Rectal smooth muscle tissue (tissue), 1 donor: ENCODE measurements around the gene PGK2.

Source experiments
- H3K27ac ChIP-seq: one replicate; pipeline ENCODE4 v1.7.0; 2013; ENCODE audit warnings: low read depth, low read length, inconsistent platforms
- H3K27me3 ChIP-seq: one replicate; pipeline ENCODE4 v1.7.0; 2013; ENCODE audit warnings: low read length; ENCODE audit not compliant: control insufficient read depth, insufficient read depth
- H3K36me3 ChIP-seq: one replicate; pipeline ENCODE4 v1.7.0; 2013; ENCODE audit warnings: low read length; ENCODE audit not compliant: control insufficient read depth, insufficient read depth
- H3K4me1 ChIP-seq: one replicate; pipeline ENCODE4 v1.7.0; 2013; ENCODE audit warnings: low read length; ENCODE audit not compliant: control insufficient read depth, insufficient read depth
- H3K4me3 ChIP-seq: one replicate; pipeline ENCODE4 v1.7.0; 2013; ENCODE audit warnings: low read length
- H3K9ac ChIP-seq: one replicate; pipeline ENCODE4 v1.7.0; 2013; ENCODE audit warnings: low read length

The PGK2 gene

GRCh38 chr6:49782725-49783124 is 4.4 kb downstream of the PGK2 start:
- H3K27ac ChIP-seq = no peak overlapping the region
- H3K4me1 ChIP-seq = no peaks in the 10 kb centered on the region
- no peaks in the 10 kb centered on the region for H3K36me3 ChIP-seq
- H3K27me3 ChIP-seq = no peaks in the 10 kb centered on the region
- H3K4me3 ChIP-seq = no peak overlapping the region
- H3K9ac ChIP-seq = no peak overlapping the region

GRCh38 chr6:49782293-49782692 is 4.8 kb downstream of the PGK2 start:
- Histone ChIP-seq H3K27ac (no peak overlapping the region), H3K36me3 (no peaks in the 10 kb centered on the region), H3K4me1 (no peaks in the 10 kb centered on the region), H3K9ac (no peak overlapping the region), H3K27me3 (no peaks in the 10 kb centered on the region), H3K4me3 (no peak overlapping the region)

GRCh38 chr6:49776444-49776843 is 10.6 kb downstream of the PGK2 start:
- Histone ChIP-seq H3K36me3 (no peaks in the 10 kb centered on the region), H3K27me3 (no peaks in the 10 kb centered on the region), H3K9ac (no peak overlapping the region), H3K4me1 (no peaks in the 10 kb centered on the region), H3K4me3 (no peak overlapping the region), H3K27ac (no peak overlapping the region)

GRCh38 chr6:49775043-49775442 is 12.0 kb downstream of the PGK2 start:
- Histone ChIP-seq H3K27ac (no peak overlapping the region), H3K4me1 (no peaks in the 10 kb centered on the region), H3K4me3 (no peak overlapping the region), H3K27me3 (no peaks in the 10 kb centered on the region), H3K36me3 (no peaks in the 10 kb centered on the region), H3K9ac (no peak overlapping the region)

- Histone ChIP-seq H3K4me1 (no peaks in the 10 kb centered on the region), H3K36me3 (no peaks in the 10 kb centered on the region), H3K27ac (no peak overlapping the region), H3K9ac (no peak overlapping the region), H3K27me3 (no peaks in the 10 kb centered on the region), H3K4me3 (no peak overlapping the region)
Observed at GRCh38 chr6:49772285-49772684, 14.8 kb downstream of the PGK2 start.

GRCh38 chr6:49766762-49767161 is 20.3 kb downstream of the PGK2 start:
- no peak overlapping the region for H3K27ac ChIP-seq
- H3K27me3 ChIP-seq = no peaks in the 10 kb centered on the region
- no peaks in the 10 kb centered on the region for H3K36me3 ChIP-seq
- no peak overlapping the region for H3K9ac ChIP-seq
- no peaks in the 10 kb centered on the region for H3K4me1 ChIP-seq
- H3K4me3 ChIP-seq = no peak overlapping the region

GRCh38 chr6:49764571-49765236 is 22.4 kb downstream of the PGK2 start:
- Histone ChIP-seq H3K4me3 (no peak overlapping the region), H3K27me3 (no peaks in the 10 kb centered on the region), H3K27ac (no peak overlapping the region), H3K36me3 (no peaks in the 10 kb centered on the region), H3K4me1 (no peaks in the 10 kb centered on the region), H3K9ac (no peak overlapping the region)

- Histone ChIP-seq H3K27ac (no peak within 1 kb of the TSS), H3K9ac (no peak within 1 kb of the TSS), H3K4me1 (no peaks in the 10 kb centered on the region), H3K36me3 (no peaks in the 10 kb centered on the region), H3K4me3 (no peak within 1 kb of the TSS), H3K27me3 (no peaks in the 10 kb centered on the region)
Observed at GRCh38 chr6:49744259-49744658, 42.8 kb downstream of the PGK2 start, which contains the start of gene CRISP3. Gene CRISP3 (minus strand): TSS chr6:49744388. CDS start chr6:49744367, 21 bp downstream.

- Histone ChIP-seq H3K9ac (no peak overlapping the region), H3K27me3 (no peaks in the 10 kb centered on the region), H3K4me1 (no peaks in the 10 kb centered on the region), H3K4me3 (no peak overlapping the region), H3K36me3 (no peaks in the 10 kb centered on the region), H3K27ac (no peak overlapping the region)
Observed at GRCh38 chr6:49743429-49743828, 43.7 kb downstream of the PGK2 start.

- Histone ChIP-seq H3K36me3 (no peaks in the 10 kb centered on the region), H3K27ac (no peak overlapping the region), H3K9ac (no peak overlapping the region), H3K4me1 (no peaks in the 10 kb centered on the region), H3K27me3 (no peaks in the 10 kb centered on the region), H3K4me3 (no peak overlapping the region)
Observed at GRCh38 chr6:49739423-49739822, 47.7 kb downstream of the PGK2 start.

GRCh38 chr6:49736017-49736508 is 51.0 kb downstream of the PGK2 start:
- Histone ChIP-seq H3K36me3 (no peaks in the 10 kb centered on the region), H3K27ac (no peak overlapping the region), H3K4me3 (no peak overlapping the region), H3K27me3 (no peaks in the 10 kb centered on the region), H3K9ac (no peak overlapping the region), H3K4me1 (no peaks in the 10 kb centered on the region)
